ENCODE measurements around the gene TCEAL9. TPM values are rescaled to one million over a fixed set of nuclear protein-coding genes. Genes with fewer than 3 reads are reported as not detected.
A peak's percentile ranks its signal among the peaks of the same experiment; 100 is the strongest.

Gene TCEAL9
- total and polyA plus RNA-seq, 2 of the 4 experiments (the other 2 are of a cell fraction), result 20.3 to 111 TPM

DNA sequence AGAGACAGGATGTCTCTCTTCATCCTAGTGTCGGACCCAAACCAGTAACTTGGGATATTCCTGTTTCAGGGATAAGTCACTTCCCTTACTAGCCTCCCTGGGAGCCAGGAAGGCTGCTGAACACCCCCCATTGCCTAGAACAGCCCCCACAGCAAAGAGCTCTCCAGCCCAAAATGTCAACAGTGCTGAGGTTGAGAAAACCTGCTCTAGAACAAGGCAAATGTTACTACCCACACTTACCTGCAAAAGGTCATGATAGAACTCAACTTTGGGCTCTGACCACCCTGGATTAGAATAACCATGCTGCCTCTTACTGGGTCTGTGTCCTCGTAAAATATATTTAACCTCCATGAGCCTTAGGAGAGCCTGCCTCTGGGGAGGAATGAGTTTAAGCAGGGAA, 40.4 kb downstream of the TCEAL9 start:
- dilution Hi-C loops (cut with HindIII; ENCODE audit: low sequenced_read_pairs, unreplicated experiment) (no loop called here), intact Hi-C loops (cut with micrococcal nuclease) (no loop called here), in situ Hi-C loops (cut with MboI; ENCODE audit: low sequenced_read_pairs) (no loop called here)
- Histone ChIP-seq H2BK15ac (ENCODE audit: low read depth, low read length) (peak overlapping the region; percentile 53; the same call in 2 of the 3 replicates), H3K27ac (ENCODE audit: insufficient read depth, low read length) (peak overlapping the region; percentile 41), H2BK5ac (ENCODE audit: low read depth, low read length, poor library complexity, severe bottlenecking) (peak overlapping the region; percentile 99), H2BK120ac (ENCODE audit: low read depth, low read length) (peak overlapping the region; percentile 98), H2AK9ac (replicated peaks; ENCODE audit: low read depth, low read length, poor library complexity) (no peak overlapping the region), H3K9me1 (ENCODE audit: insufficient read depth, low read length) (peaks cover 6% of the 10 kb centered on the region; the same call in 1 of the 2 replicates), H2AK5ac (ENCODE audit: low read depth, low read length) (peak overlapping the region; percentile 69; the same call in 1 of the 2 replicates), H3K4me1 (ENCODE audit: control insufficient read depth, insufficient read depth, low read length) (peaks cover 18% of the 10 kb centered on the region), H4K91ac (ENCODE audit: insufficient read depth, low read depth, low read length) (peak overlapping the region; percentile 66), H3K4me3 (ENCODE audit: insufficient read depth, low read depth, low read length) (no peak overlapping the region), H3K23ac (ENCODE audit: low read depth, low read length) (peak overlapping the region; percentile 72; the same call in 1 of the 2 replicates), H3K9me3 (ENCODE audit: control insufficient read depth, insufficient read depth, low read length) (no peaks in the 10 kb centered on the region), H3K18ac (ENCODE audit: low read depth, low read length) (peak overlapping the region; percentile 18), H3K4ac (ENCODE audit: low read depth, low read length) (peak overlapping the region; percentile 88), H4K5ac (ENCODE audit: low read depth, low read length) (peak overlapping the region; percentile 61; the same call in 1 of the 2 replicates), H3K36me3 (ENCODE audit: control insufficient read depth, insufficient read depth, low read length) (no peaks in the 10 kb centered on the region), H2AFZ (replicated peaks; ENCODE audit: low read length, poor library complexity) (no peak overlapping the region), H4K20me1 (ENCODE audit: insufficient read depth, low read length) (no peaks in the 10 kb centered on the region), H3K79me1 (ENCODE audit: low read depth in 1 of 2, low read length in 2 of 2) (no peaks in the 10 kb centered on the region), H3K14ac (replicated peaks; ENCODE audit: low read depth, low read length) (peak overlapping the region; percentile 81; the same call in 1 of the 2 replicates), H3K27me3 (ENCODE audit: control insufficient read depth, insufficient read depth, low read length) (no peaks in the 10 kb centered on the region), H3K56ac (ENCODE audit: extremely low read depth, insufficient read depth, low read length) (peak overlapping the region; percentile 55; the same call in 1 of the 2 replicates), H2BK20ac (ENCODE audit: low read depth, low read length) (peak overlapping the region; percentile 99), H3K9ac (ENCODE audit: low read depth, low read length) (no peak overlapping the region), H3K4me2 (ENCODE audit: low read depth, low read length) (no peak overlapping the region), H4K8ac (ENCODE audit: low read depth in 2 of 2, low read length in 2 of 2) (peak overlapping the region; percentile 71 to 88)
- no TSS peak for BruUV-seq (replicated peaks)
- ChIA-PET CTCF (no interaction called here), POLR2A (ENCODE audit: unreplicated experiment) (no interaction called here)
- TF ChIP-seq FOS (IDR thresholded peaks at IDR 0.05; ENCODE audit: low read depth, low read length) (no peak), NFE2L2 (IDR thresholded peaks at IDR 0.05; ENCODE audit: low read depth, low read length) (no peak), ELK1 (IDR thresholded peaks at IDR 0.05; ENCODE audit: borderline replicate concordance, low read depth, low read length) (no peak), SMC3 (IDR thresholded peaks at IDR 0.05; ENCODE audit: low read depth, low read length) (no peak), MXI1 (IDR thresholded peaks at IDR 0.05; ENCODE audit: borderline replicate concordance, low read depth, low read length) (no peak), BHLHE40 (IDR thresholded peaks at IDR 0.05; ENCODE audit: low read depth, low read length) (no peak)
- TF ChIP-seq, protein P1, sequence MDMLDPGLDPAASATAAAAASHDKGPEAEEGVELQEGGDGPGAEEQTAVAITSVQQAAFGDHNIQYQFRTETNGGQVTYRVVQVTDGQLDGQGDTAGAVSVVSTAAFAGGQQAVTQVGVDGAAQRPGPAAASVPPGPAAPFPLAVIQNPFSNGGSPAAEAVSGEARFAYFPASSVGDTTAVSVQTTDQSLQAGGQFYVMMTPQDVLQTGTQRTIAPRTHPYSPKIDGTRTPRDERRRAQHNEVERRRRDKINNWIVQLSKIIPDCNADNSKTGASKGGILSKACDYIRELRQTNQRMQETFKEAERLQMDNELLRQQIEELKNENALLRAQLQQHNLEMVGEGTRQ (IDR thresholded peaks at IDR 0.05; ENCODE audit: low read depth, low read length), result no peak
- DNase-seq, result no peak
- no peak for ATAC-seq (ENCODE audit: low read depth)
- WGBS, 2 experiments (ENCODE audit: extremely low coverage in 2 of 2, insufficient read length in 1 of 2), result no CpG with 5 or more reads among the region's 2 CpGs

Measured in IMR-90 (cell line).